Neural progenitor cell (in vitro differentiated cells): ENCODE measurements around the gene EPB41L4A. TPM values are rescaled to one million over a fixed set of nuclear protein-coding genes. Genes with fewer than 3 reads are reported as not detected.

Experiments used
- DNase-seq: peaks from one replicate; pipeline ENCODE4 v3.0.0-alpha.2; 2016; ENCODE audit warnings: low spot score
- H2AFZ ChIP-seq: fragments of 200-600 bp; sonication (generic); replicated peaks from 2 replicates; pipeline ENCODE4 v1.6.1; 2016; ENCODE audit warnings: antibody characterized with exemption
- H3F3A ChIP-seq: fragments of 200-600 bp; sonication (generic); 2 replicates; pipeline ENCODE4 v1.6.1; 2016; ENCODE audit warnings: antibody characterized with exemption, low read depth
- H3K27ac ChIP-seq: fragments of 200-600 bp; sonication (generic); 2 replicates; pipeline ENCODE4 v1.5.1; 2016; ENCODE audit warnings: mild to moderate bottlenecking
- H3K27me3 ChIP-seq: fragments of 200-600 bp; sonication (generic); 2 replicates; pipeline ENCODE4 v1.6.1; 2016; ENCODE audit warnings: mild to moderate bottlenecking, moderate library complexity
- H3K36me3 ChIP-seq: fragments of 200-600 bp; sonication (generic); 2 replicates; pipeline ENCODE4 v1.5.1; 2016
- H3K4me1 ChIP-seq: fragments of 200-600 bp; sonication (generic); 2 replicates; pipeline ENCODE4 v1.6.1; 2016; ENCODE audit warnings: mixed run types
- H3K4me2 ChIP-seq: fragments of 200-600 bp; sonication (generic); 2 replicates; pipeline ENCODE4 v1.6.1; 2016
- H3K4me3 ChIP-seq: fragments of 200-600 bp; sonication (generic); 2 replicates; pipeline ENCODE4 v1.5.1; 2016
- H3K79me2 ChIP-seq: fragments of 200-600 bp; sonication (generic); 2 replicates; pipeline ENCODE4 v1.6.1; 2016; ENCODE audit warnings: low read depth
- H3K9ac ChIP-seq: fragments of 200-600 bp; sonication (generic); 2 replicates; pipeline ENCODE4 v1.6.1; 2016
- H3K9me3 ChIP-seq: fragments of 200-600 bp; sonication (generic); 2 replicates; pipeline ENCODE4 v1.5.1; 2016; ENCODE audit warnings: low read depth
- H4K20me1 ChIP-seq: fragments of 200-600 bp; sonication (generic); 2 replicates; pipeline ENCODE4 v1.6.1; 2016; ENCODE audit warnings: low read depth
- H3K27ac Mint-ChIP-seq: 3 replicates; pipeline ENCODE4 v1.8.0; 2021; ENCODE audit warnings: mixed read lengths
- H3K27me3 Mint-ChIP-seq: 2 replicates; pipeline ENCODE4 v1.8.0; 2022; ENCODE audit warnings: low read depth, mild to moderate bottlenecking, inconsistent platforms, moderate library complexity, mixed read lengths; ENCODE audit not compliant: insufficient read depth
- H3K36me3 Mint-ChIP-seq: 3 replicates; pipeline ENCODE4 v1.8.0; 2021; ENCODE audit warnings: mixed read lengths
- H3K4me1 Mint-ChIP-seq: 3 replicates; pipeline ENCODE4 v1.8.0; 2021; ENCODE audit warnings: mixed read lengths
- H3K4me3 Mint-ChIP-seq: 3 replicates; pipeline ENCODE4 v1.8.0; 2021; ENCODE audit warnings: mild to moderate bottlenecking, moderate library complexity, mixed read lengths
- H3K9me3 Mint-ChIP-seq: 3 replicates; pipeline ENCODE4 v1.8.0; 2020; ENCODE audit warnings: mixed read lengths
- EZH2 ChIP-seq: fragments of 200-600 bp; sonication (generic); IDR thresholded peaks from 2 replicates; pipeline ENCODE4 v1.6.1; 2017; ENCODE audit warnings: antibody characterized with exemption, mild to moderate bottlenecking, moderate library complexity
- EZH2phosphoT487 ChIP-seq: fragments of 200-600 bp; sonication (generic); IDR thresholded peaks from 2 replicates; pipeline ENCODE4 v1.6.1; 2017; ENCODE audit warnings: antibody characterized with exemption
- total RNA-seq: library from RNA; depleted of rRNA; stranded (reverse); fragments of >200 nt; gene quantifications from 2 replicates; pipeline ENCODE4 v1.2.3, GENCODE V29; 2015; ENCODE audit warnings: low replicate concordance
- TF ChIP-seq, protein P1 (sequence below): fragments of 200-600 bp; sonication (generic); IDR thresholded peaks from 2 replicates; pipeline ENCODE4 v1.5.1; 2017; ENCODE audit warnings: antibody characterized with exemption, mild to moderate bottlenecking

Gene EPB41L4A
- total RNA-seq, 1 donor from 2014 or later: 2.7 TPM

DNA sequence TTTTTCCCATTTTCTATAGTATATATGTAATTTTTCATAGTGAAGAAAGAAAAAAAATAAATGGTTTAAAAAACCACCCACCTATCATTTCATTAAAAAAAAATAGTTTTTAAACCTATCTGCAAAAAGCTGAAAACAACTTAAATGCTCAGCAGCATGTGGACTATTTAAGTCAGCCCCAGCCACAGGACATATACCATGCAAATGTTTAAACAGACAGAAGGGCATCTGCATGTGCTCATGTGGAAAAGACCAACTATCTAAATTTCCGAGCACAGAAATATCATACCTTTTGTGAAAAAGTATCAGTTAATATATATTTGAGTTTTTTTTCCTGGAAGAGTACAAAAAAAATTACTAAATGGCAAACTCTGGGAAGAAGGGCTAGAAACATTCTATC is 143.4 kb downstream of the EPB41L4A start:
- TF ChIP-seq EZH2phosphoT487 (no peak), EZH2 (no peak)
- TF ChIP-seq, protein P1, sequence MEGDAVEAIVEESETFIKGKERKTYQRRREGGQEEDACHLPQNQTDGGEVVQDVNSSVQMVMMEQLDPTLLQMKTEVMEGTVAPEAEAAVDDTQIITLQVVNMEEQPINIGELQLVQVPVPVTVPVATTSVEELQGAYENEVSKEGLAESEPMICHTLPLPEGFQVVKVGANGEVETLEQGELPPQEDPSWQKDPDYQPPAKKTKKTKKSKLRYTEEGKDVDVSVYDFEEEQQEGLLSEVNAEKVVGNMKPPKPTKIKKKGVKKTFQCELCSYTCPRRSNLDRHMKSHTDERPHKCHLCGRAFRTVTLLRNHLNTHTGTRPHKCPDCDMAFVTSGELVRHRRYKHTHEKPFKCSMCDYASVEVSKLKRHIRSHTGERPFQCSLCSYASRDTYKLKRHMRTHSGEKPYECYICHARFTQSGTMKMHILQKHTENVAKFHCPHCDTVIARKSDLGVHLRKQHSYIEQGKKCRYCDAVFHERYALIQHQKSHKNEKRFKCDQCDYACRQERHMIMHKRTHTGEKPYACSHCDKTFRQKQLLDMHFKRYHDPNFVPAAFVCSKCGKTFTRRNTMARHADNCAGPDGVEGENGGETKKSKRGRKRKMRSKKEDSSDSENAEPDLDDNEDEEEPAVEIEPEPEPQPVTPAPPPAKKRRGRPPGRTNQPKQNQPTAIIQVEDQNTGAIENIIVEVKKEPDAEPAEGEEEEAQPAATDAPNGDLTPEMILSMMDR: no peak
- Histone ChIP-seq H3F3A (no peaks in the 10 kb centered on the region), H4K20me1 (no peaks in the 10 kb centered on the region), H3K27me3 (no peaks in the 10 kb centered on the region), H3K9ac (no peak overlapping the region), H3K79me2 (no peaks in the 10 kb centered on the region), H3K4me3 (no peak overlapping the region), H3K27ac (no peak overlapping the region), H3K4me2 (no peak overlapping the region), H3K4me1 (peaks cover 9% of the 10 kb centered on the region), H2AFZ (no peak overlapping the region), H3K36me3 (no peaks in the 10 kb centered on the region), H3K9me3 (no peaks in the 10 kb centered on the region)
- Mint-ChIP-seq H3K27me3 (peaks cover 2% of the 10 kb centered on the region), H3K9me3 (no peaks in the 10 kb centered on the region), H3K27ac (no peak overlapping the region), H3K4me3 (no peak overlapping the region), H3K36me3 (no peaks in the 10 kb centered on the region), H3K4me1 (peaks cover 14% of the 10 kb centered on the region)
- DNase-seq: no peak

DNA sequence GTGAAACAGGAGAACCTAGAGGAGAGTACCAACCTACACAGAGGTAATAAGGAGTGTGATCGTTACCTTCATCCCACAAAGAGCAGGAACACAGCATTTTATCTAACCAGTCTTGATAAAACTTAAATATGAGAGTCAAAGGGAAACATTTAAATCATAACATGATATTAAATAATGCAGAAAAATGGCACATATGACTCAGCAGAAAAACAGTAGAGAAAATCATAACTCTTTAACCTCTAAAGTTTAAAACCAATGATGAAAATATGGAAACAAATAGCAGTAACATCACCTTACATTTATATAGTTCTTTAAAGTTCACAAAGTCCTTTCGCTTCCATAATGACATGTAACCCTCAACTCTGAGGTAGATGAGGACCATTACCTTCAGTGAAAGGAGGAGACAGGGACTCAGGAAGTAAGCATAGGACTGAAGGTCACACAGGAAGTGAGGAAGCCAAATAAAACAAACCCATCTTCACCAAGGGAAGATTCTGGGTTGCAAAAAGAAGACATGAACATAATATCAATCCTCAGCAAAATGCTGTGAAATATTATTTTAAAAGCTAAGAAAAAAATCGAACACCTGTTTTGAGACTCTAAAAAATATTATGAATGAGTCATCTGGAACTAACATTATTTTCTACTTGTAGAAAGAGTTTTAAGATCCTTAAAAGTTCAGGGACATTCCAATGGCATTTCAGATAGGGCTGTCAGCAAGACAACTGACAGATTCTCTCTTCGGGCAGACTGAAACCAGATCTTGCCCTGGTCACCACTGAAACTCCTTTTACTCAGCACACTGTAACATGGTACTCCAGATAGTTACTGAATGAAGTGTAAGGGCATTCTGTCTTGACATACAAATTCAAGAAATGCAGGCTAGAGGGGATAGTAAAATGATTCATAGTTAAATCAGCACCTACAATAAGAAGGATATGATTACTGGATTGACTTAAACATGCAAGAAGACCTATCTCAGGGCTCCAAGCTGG is 148.5 kb downstream of the EPB41L4A start:
- Mint-ChIP-seq H3K27ac (no peak overlapping the region), H3K4me1 (peaks cover 10% of the 10 kb centered on the region), H3K36me3 (no peaks in the 10 kb centered on the region), H3K27me3 (peaks cover 2% of the 10 kb centered on the region), H3K4me3 (no peak overlapping the region), H3K9me3 (no peaks in the 10 kb centered on the region)
- Histone ChIP-seq H4K20me1 (no peaks in the 10 kb centered on the region), H3K4me3 (no peak overlapping the region), H2AFZ (no peak overlapping the region), H3K9ac (no peak overlapping the region), H3K79me2 (no peaks in the 10 kb centered on the region), H3K27me3 (no peaks in the 10 kb centered on the region), H3K4me1 (peaks cover 5% of the 10 kb centered on the region), H3K27ac (peak overlapping the region; percentile 18), H3K9me3 (no peaks in the 10 kb centered on the region), H3K4me2 (no peak overlapping the region), H3F3A (no peaks in the 10 kb centered on the region), H3K36me3 (no peaks in the 10 kb centered on the region)
- TF ChIP-seq EZH2phosphoT487: no peak
- TF ChIP-seq EZH2: no peak
- TF ChIP-seq, protein P1: no peak
- DNase-seq: no peak

DNA sequence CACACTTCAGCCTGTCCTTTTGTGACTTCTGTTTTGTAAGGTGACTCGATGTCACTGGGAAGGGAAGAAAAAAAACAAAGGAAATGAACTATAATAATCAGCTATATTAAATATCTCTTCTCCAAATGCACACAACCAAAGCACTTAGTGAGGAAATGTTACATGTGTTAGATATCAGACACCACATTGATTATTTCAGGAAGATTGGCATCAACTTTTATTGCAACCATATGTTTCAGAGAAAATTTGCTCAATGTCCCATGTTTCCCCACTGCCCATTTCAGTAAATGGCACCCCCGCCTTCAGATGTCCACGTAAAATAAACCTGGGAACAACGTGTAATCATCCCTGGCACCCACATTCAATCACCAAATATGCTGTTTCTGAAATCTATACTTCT is 151.8 kb downstream of the EPB41L4A start:
- DNase-seq: no peak
- no peak overlapping the region for H2AFZ ChIP-seq
- no peak overlapping the region for H3K27ac ChIP-seq
- Mint-ChIP-seq H3K36me3 (peaks cover 8% of the 10 kb centered on the region), H3K27ac (no peak overlapping the region), H3K9me3 (no peaks in the 10 kb centered on the region), H3K27me3 (no peaks in the 10 kb centered on the region), H3K4me1 (peaks cover 4% of the 10 kb centered on the region), H3K4me3 (no peak overlapping the region)
- H3K36me3 ChIP-seq: no peaks in the 10 kb centered on the region
- TF ChIP-seq, protein P1: no peak
- no peak for TF ChIP-seq EZH2
- no peak for TF ChIP-seq EZH2phosphoT487
- no peaks in the 10 kb centered on the region for H3K79me2 ChIP-seq
- H3K9ac ChIP-seq: no peak overlapping the region
- H3K4me2 ChIP-seq: no peak overlapping the region
- H3K4me1 ChIP-seq: peaks cover 5% of the 10 kb centered on the region
- H3F3A ChIP-seq: no peaks in the 10 kb centered on the region
- H3K9me3 ChIP-seq: no peaks in the 10 kb centered on the region
- H3K27me3 ChIP-seq: no peaks in the 10 kb centered on the region
- H4K20me1 ChIP-seq: no peaks in the 10 kb centered on the region
- H3K4me3 ChIP-seq: no peak overlapping the region
